ENCODE results near the gene BHLHE41. TPM values are rescaled to one million over a fixed set of nuclear protein-coding genes. Genes with fewer than 3 reads are reported as not detected.

Gene BHLHE41
- total RNA-seq, 1 donor from 2014 or later = 1.1 TPM

GRCh38 chr12:26113853-26114719 lies 10.8 kb downstream of the BHLHE41 start:
- peak; percentile 87 for DNase-seq

- no peak for DNase-seq
These were observed 11.6 kb downstream of the BHLHE41 start for GRCh38 chr12:26113181-26113654.

GRCh38 chr12:26112703-26113147 lies 12.1 kb downstream of the BHLHE41 start:
- DNase-seq = no peak

- DNase-seq = no peak
These were observed 12.6 kb downstream of the BHLHE41 start for GRCh38 chr12:26112232-26112631.

- no peak for DNase-seq
These were observed 15.4 kb downstream of the BHLHE41 start for GRCh38 chr12:26109343-26109881.

- DNase-seq = no peak
These were observed 15.9 kb downstream of the BHLHE41 start for GRCh38 chr12:26108915-26109314.

GRCh38 chr12:26106347-26106746 lies 18.5 kb downstream of the BHLHE41 start:
- no peak for DNase-seq

GRCh38 chr12:26102953-26103352 lies 21.9 kb downstream of the BHLHE41 start:
- no peak for DNase-seq

GRCh38 chr12:26101763-26102162 lies 23.1 kb downstream of the BHLHE41 start:
- no peak for DNase-seq

- no peak for DNase-seq
These were observed 23.5 kb downstream of the BHLHE41 start for GRCh38 chr12:26101350-26101734.

GRCh38 chr12:26100666-26101349 lies 24.0 kb downstream of the BHLHE41 start:
- no peak for DNase-seq

GRCh38 chr12:26097046-26097878 lies 27.6 kb downstream of the BHLHE41 start:
- DNase-seq = peak; percentile 55

GRCh38 chr12:26096036-26096435 lies 28.8 kb downstream of the BHLHE41 start:
- DNase-seq = no peak

- DNase-seq = no peak
These were observed 29.7 kb downstream of the BHLHE41 start for GRCh38 chr12:26095186-26095585.

- DNase-seq = no peak
These were observed 32.3 kb downstream of the BHLHE41 start for GRCh38 chr12:26092346-26093105.

- no peak for DNase-seq
These were observed 33.0 kb downstream of the BHLHE41 start for GRCh38 chr12:26091822-26092221.

GRCh38 chr12:26090836-26091510 lies 33.9 kb downstream of the BHLHE41 start:
- no peak for DNase-seq

GRCh38 chr12:26088998-26089397 lies 35.8 kb downstream of the BHLHE41 start:
- no peak for DNase-seq

- DNase-seq = no peak
These were observed 37.9 kb downstream of the BHLHE41 start for GRCh38 chr12:26086936-26087335.

- no peak for DNase-seq
These were observed 43.9 kb downstream of the BHLHE41 start for GRCh38 chr12:26080911-26081310.
